ENCODE results near the gene NCBP3.
"Not testable (repeated sequence)": the region's sequence is repeated elsewhere in the genome, so short reads cannot be mapped to it uniquely, and the experiment has no call there.

NCBP3 gene

DNA sequence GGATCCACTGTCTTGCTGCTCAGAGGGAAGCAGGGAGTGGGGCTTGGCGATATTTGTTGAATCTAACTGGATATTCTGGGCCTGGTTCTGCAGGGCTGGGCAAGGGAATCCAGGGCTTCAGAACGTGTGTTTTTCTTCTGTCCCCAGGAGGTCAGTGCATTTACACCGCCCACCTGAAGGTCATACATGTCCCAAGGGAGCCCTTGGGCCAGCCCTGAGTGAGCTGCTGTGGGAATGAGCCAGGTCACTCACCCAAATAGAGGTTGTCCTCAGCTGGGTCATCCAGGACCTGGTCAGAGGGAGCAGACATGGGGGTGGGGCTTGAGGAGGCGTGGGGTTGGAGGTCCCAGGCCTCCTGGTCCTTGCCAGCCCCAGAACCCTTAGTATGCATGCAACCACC lies 36.2 kb upstream of the NCBP3 start:
- no peak for DNase-seq (ENCODE audit: low read depth in 1 of 2, low spot score in 1 of 2)

DNA sequence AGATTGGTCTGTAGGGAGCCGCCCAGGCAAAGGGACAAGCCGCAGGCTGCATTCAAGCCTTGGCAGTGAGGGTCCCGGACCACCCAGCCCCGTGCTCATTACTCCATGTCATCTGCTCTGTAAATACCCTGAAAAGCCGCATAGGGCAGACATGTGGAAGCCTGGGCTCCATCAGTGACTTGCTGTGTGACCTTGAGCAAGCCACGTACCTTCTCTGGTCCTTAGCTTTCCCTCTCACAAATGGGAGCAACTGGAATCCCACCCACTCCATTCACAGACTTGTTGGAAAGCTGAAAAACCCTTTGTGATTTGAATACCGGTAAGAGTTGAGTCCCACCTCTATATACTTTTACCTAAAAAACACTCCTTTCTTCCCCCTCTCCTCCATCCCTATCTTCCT lies 34.9 kb upstream of the NCBP3 start:
- DNase-seq (ENCODE audit: low read depth in 1 of 2, low spot score in 1 of 2): no peak

DNA sequence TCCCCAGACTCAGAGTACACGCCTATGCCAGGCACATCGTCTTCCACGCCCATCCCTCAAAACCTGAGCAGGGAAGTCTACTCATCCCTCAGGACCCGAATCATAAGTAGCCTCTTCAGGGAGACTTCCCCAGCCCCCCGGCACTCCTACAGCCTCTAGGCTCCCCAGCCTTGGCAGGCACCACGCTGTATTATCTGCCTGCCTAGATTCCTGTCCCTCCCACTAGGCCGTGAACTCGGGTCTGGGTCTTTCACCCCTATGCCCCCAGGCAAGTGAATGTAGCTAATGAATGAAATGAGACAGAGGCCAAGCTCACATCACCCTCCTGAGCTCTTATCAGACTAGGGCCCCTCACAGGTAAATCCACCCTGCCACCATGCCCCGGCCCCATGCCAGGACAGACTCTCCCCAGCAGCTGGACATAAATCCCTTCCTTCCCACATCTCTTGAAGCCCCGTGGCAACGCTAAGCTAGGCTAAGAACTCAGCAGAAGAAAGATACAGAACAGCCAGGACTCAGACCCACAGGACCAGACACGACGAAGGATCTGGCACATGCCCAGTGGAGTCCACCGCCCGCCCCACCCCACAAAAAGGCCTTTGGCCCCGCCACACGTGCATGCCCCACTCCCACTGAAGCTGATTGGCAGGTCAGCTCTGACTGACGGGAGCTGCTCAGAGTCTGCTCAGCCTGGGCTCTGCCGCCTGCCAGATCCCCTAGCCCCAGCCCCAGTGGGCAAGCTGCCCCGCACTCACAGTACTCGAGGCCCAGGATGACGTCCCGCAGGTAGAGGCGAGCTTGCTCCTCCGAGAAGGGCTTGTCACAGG lies 33.8 kb upstream of the NCBP3 start:
- no peak for DNase-seq (ENCODE audit: low read depth in 1 of 2, low spot score in 1 of 2)

DNA sequence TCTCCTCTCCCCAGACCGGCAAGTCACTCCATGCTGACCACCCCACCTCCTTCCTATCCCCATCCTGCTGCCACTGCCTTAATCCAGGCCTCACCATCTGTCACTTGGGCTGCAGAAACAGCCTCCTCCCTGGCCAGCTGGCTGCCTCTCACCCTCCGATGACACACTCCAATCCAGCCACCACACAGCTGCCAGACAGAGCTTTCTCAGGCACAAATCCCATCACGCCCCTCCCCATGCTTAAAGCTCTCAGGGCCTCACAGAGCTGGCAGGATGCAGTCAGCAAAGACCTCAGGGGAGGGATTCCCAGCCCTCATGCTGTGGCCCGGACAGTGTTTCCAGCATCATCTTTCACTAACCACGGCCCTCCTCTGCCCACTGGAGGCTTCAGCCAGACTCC lies 33.1 kb upstream of the NCBP3 start:
- no peak for DNase-seq (ENCODE audit: low read depth in 1 of 2, low spot score in 1 of 2)

DNA sequence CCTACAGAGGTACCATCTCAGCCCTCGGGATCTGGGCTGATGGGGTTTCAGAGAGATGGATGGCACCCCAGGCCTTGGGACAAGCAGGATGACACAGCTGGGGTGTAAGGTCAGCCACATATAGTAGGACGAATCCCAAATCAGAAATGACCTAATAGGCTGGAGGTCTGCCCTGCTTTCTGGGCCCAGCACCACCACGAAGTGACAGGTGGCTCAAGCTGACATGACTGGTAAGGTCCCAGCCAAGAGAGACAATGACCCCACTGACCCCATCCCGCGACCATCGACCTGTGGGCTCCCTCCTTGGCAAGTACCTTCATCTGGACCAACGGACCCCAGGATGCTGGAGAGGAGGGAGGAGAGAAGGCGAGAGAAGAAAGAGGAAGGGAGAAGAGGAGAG lies 31.2 kb upstream of the NCBP3 start:
- DNase-seq (ENCODE audit: low read depth in 1 of 2, low spot score in 1 of 2): no peak

DNA sequence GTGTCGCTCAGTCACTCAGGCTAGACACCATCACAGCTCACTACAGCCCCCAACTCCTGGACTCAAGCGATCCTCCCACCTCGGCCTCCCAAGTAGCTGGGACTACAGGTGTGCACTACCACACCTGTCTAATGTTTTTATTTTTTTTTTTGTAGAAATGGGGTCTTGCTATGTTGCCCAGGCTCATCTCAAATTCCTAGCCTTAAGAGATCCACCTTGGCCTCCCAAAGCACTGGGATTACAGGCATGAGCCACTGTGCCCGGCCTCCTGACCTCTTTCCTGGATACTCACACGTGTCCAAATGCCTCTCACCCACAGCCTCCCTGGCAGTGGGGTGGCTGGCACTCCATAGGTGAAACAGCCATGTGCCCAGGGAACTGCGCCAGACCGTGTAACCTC lies 29.3 kb upstream of the NCBP3 start:
- DNase-seq (ENCODE audit: low read depth in 1 of 2, low spot score in 1 of 2): no peak

DNA sequence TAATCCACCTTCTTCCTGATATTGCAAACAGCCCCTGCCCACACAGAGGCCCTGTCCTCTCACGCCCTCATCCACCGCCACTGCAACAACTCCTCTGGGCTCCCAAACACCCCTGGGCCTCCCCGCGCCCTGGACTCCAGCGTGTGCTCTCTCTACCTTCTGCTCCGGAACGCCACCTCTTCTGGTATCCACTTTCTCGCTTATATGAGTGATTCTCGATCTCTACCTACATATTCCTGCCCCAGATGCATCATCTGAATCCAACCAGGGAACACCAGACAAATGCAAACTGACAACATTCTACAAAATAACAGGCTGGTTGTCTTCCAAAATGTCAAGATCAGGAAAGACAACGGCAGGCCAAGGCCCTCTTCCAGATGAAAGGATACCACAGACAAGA lies 27.8 kb upstream of the NCBP3 start:
- no peak for DNase-seq (ENCODE audit: low read depth in 1 of 2, low spot score in 1 of 2)

DNA sequence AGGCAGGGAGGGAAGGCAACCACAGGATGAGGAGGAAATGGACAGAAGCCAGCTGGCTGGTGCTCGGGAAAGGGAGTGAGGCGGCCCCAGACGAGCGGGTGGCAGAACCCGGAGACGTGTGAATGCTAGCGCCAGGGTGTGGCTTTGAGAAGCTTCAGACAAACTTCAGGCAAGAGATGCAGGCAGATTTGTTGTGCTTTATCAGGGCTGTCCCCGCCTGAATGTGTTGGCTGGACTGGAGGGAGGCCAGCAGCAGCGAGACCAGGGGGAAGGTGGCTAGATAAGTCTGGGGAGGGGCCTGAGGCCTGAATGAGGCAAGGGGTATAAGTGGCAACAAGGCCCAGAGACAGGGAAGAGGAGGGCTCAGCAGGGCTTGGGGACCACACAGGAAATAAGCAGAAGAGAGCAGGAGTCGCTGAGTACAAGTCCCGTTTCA lies 24.8 kb upstream of the NCBP3 start:
- DNase-seq (ENCODE audit: low read depth in 1 of 2, low spot score in 1 of 2): no peak

DNA sequence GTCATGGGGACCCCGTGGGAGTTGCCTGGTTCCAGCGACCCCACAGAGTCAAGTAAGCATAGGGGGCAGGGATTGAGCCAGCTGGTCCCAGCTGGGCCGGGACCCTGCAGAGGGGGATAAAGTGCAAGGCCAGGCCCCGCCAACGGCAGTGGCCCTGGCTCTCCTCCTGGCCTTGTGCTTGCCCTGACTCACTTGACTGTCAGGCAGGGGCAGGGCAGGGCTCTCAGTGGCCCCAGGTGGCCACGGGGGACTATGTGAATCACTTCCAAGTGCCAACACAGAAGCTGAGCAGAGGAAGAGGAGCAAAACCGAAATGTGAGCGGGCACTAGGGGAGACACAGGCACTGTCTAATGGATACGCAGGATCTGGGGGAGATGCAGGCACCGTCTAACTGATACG lies 21.6 kb upstream of the NCBP3 start:
- DNase-seq (ENCODE audit: low read depth in 1 of 2, low spot score in 1 of 2): no peak

DNA sequence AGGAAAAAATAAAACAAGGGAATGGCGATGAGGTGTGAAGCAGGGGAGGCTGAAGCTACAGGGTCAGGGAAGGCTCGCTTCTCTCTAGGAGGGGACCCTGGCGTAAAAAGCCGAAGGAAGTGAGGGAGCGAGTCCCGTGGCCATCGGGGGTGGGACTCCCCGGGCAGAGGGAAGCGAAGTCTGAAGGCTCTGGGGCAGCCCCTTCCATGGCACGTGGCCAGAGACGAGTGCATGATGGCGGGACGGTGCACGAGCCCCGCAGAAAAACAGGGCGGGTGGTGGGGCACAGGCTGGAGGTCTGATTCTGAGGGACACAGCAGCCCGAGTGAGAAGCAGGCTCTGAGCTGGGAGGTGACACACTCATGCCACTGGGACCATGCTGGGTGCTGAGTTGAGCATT lies 21.1 kb upstream of the NCBP3 start:
- DNase-seq (ENCODE audit: low read depth in 1 of 2, low spot score in 1 of 2): no peak

DNA sequence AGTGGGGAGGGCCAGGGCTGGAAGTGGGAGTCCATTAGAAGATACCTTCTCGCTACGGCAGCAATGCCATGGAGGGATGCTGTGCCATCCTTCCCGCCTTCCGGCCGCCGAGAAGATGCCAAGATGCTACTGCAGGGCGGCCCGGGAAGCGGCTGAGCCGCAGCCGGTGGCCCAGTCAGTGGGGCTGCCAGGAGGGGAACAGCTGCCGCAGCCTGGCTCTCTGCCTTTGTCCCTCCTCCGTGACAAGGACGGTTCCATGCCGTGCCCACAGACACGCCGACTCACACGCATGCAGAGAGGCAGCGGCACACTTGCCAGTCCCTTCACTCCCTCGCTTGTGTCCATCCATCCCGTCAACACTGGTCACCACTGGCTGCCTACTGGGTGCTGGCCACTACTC lies 20.2 kb upstream of the NCBP3 start:
- DNase-seq (ENCODE audit: low read depth in 1 of 2, low spot score in 1 of 2): no peak

DNA sequence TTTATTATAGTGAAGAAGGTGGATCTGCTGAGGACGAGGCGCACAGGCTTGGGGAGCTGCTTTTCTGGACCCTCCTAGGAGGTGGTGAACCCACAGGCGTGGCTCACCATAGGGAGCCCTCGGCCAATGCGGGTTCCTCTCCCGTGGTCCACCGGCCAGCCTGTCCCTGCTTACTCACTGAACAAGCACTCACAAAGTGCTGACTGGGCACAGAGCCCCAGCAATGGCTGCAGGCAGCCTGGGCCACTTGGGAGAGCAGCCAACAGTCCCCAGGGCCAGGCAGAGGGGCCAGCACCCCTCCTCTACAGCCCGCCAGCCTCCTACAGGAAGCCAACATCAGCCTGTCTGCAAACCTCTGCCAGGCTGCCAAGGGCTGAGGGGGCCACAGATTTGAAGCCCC lies 19.1 kb upstream of the NCBP3 start:
- DNase-seq (ENCODE audit: low read depth in 1 of 2, low spot score in 1 of 2): no peak

DNA sequence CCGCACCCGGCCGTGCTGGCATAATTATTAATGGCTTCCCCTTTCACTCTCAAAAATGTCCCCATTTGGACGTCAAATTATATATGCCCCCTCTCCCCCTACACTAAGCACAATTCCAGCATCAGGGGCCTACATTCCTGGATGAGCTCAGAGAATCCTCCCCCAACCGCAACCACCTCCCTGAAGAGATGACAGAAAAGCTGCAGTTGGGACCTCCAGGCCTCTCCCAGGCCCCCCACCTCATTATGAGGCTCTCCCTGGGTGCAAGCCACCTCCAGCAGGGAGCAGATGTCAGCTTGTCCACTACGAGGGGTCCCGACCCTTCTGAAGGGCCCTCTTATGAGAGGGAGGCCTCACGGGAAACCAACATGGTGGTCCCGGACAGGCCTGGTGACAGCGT lies 18.5 kb upstream of the NCBP3 start:
- no peak for DNase-seq (ENCODE audit: low read depth in 1 of 2, low spot score in 1 of 2)

DNA sequence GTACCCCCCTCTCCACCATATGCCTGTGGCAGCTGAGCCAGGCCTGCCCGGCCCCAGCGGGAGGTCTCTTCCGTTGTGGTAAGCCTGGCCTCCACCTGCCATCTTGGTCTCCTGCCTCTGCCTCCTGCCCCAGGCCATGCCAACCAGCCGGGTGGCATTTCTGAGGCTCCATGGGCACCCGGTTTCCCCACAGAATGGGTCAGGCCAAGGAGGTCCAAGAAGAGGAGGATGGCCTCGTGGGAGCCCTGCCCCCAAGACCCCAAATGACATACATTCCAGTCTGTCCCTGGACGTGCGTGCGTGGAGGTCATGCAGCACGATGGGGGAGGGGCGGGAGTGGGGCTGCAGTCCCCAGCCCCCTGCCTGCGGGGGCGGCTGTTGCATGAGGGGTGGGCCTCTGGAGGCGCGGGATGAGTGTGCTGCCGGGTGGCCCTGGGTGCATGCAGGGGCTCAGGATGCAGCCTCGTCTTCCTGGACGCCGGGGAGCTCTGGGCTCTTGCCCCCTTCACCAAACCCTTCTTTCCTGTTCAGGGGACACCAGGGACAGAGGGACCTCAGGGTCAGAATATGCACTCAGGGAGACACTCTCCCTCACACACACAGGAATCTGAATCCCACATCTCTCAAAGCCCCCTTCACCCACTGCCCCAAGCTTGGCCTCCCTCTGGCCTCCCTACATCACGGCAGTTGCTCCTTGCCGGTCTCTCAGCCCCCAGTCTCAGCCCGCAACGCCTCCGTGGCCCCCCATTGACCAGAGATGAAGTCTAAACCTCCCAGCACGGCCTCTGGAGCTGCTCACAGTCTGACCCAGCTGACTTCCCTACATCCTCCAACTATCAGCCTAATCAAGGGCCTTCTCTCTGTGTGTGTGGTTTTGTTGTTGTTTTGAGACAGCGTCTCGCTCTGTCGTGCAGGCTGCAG lies 16.0 kb upstream of the NCBP3 start:
- no peak for DNase-seq (ENCODE audit: low read depth in 1 of 2, low spot score in 1 of 2)

DNA sequence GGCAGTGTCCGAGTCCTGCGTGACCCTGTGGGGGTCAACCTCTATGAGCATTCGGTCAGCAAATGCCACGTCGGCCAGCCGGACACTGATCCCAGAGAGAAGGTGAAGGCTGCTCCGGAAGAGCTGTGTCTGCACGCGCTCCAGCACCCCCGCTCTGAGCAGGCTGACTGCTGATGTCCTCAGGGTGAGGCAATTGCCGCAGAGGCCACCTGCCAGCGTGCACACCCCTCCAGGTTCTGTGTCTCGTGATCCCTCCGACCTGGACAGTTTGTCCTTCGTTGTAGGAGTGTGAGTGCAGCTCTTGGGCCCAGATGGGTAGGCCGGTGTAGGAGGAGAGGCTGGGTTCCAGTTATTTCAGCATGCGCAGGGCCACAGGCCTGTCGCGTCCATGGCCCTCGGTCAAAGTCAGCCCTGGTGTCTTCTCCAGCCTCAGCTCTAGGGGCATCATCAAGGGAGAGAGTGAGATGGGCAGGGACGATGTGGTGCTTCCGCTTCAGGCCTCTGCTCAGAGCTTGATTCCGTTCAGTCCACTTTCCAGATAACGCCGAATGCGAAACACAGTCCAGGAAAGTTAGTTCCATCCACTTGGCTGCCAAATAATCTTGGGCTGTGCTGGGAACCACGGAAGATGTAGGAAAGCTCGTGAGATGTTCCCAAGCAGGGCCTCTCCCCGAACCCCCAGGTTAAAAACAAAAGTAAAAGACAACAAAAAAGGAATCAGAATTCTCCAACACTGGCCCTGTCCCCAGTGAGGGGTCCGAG lies 15.1 kb upstream of the NCBP3 start:
- DNase-seq (ENCODE audit: low read depth in 1 of 2, low spot score in 1 of 2): no peak

DNA sequence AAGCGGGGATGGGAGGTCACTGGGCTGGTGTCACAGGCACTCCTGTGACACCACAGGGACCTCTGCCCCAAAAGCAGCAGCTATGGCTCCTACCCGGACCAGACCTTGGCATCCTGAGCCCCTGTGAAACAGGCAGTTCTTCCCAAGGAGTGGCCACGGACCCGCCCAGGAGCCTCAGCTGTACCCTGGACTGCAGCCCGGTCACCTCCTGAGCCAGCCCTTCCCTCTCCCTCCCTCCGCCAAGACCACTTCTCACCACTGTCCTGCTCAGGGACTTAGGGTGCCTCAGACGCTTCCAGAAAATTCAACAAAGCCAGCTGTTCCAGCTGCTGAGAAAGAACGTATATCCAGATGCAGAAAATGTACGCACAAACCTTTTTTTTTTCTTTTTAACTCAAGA lies 13.9 kb upstream of the NCBP3 start:
- no peak for DNase-seq (ENCODE audit: low read depth in 1 of 2, low spot score in 1 of 2)

DNA sequence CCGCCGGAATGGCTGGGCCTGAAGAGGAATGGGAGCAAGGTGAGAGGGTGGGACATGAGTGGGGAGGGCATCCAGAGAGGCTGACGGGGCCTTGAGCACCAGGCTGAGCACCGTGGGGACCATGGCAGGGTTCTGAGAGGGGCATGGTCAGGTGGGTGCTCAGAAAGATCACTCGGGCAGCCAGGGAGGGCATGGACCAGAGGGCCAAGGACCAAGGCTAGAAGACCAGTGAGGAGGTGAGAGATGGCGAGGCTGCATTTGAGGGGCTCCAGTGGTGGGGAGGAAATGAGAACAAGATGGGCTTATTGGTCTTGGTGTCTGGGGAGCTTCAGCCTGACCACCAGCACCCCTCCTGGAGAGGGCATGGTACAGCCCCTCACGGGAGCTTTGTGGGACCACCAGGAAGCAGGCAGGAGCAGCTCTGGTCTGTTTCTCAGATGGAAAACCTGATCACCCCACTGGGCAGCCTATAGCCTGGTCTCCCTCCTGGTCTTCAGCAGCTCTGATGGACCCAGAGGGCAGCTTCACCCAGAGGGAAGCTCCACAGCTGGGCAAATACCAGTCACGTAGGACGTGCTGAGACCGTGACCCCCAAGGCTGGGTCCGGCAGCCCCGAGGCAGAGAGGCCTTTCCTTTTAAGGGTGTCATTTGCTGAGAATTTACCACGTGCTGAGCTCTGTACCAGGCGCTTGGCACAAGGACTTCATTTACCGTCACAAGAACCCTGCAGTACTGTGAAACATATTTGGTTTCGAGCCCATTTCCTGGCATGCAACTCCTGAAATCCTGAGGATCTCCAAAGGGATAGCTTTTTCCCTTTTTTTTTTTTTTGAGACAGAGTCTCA lies 11.4 kb upstream of the NCBP3 start:
- no peak for DNase-seq (ENCODE audit: low read depth in 1 of 2, low spot score in 1 of 2)

DNA sequence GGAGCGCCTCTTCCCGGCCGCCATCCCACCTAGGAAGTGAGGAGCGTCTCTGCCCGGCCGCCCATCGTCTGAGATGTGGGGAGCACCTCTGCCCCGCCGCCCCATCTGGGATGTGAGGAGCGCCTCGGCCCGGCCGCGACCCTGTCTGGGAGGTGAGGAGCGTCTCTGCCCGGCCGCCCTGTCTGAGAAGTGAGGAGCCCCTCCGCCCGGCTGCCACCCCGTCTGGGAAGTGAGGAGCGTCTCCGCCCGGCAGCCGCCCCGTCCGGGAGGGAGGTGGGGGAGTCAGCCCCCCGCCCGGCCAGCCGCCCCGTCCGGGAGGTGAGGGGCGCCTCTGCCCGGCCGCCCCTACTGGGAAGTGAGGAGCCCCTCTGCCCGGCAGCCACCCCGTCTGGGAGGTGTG lies 8.2 kb upstream of the NCBP3 start:
- not testable (repeated sequence) for DNase-seq (ENCODE audit: low read depth in 1 of 2, low spot score in 1 of 2)

DNA sequence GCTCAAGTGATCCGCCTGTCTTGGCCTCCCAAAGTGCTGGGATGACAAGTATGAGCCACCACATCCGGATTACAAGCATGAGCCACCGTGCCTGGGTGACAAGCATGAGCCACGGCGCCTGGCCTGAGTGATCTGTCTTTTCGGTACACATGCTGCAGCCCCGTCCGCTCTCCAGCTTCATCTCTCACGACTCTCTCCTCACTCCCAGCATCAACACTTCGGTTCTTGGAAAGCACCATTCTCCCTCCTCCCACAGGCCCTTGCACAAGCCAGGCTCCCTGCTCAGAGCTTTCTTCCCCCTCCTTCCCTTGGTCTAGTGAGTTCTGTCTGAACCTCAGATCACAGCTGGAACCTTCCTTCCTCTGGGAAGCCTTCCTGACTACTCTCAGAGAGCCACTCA lies 6.5 kb upstream of the NCBP3 start:
- DNase-seq (ENCODE audit: low read depth in 1 of 2, low spot score in 1 of 2): no peak

DNA sequence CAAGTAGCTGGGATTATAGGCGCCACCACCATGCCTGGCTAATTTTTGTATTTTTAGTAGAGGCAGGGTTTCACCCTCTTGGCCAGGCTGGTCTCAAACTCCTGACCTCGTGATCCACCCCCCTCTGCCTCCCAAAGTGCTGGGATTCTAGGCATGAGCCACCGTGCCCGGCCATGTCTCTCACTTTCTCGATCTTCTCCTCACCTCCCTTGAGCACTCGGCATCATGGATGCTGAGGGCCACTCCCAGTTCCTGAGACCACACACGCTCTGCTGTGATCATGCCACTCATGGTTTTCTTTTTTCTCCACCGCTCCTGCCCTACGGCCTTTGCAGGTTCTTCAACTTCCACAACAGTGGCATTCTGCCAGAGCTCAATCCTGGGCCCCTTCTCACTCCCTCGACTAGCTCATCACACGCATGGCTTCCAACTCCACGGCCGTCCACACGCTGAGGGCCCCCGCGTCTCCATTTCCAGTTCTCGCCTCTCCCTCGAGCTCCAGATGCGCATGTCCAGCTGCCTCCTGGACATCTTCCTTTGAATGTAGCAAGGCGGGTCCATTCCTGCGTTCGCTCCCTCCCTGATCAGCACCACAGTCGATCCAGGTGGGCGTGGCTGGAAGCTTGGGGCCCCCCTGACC lies 5.5 kb upstream of the NCBP3 start:
- DNase-seq (ENCODE audit: low read depth in 1 of 2, low spot score in 1 of 2): no peak

Measured in activated CD4-positive, alpha-beta T cell treated with anti-CD3 and anti-CD28 coated beads, Interleukin-2, amount 50 U/mL, for 24 hours (primary cell).